K562 (cell line): ENCODE results near the gene GNS. TPM values are rescaled to one million over a fixed set of nuclear protein-coding genes. Genes with fewer than 3 reads are reported as not detected.

ENCODE experiments used
- ATAC-seq: fragments of 200-7000 bp; cut with Tn5 transposase; 3 replicates; pipeline ENCODE4 v1.9.1; 2020; ENCODE audit warnings: moderate library complexity
- BruUV-seq: library from RNA; stranded (reverse); fragments of 400-500 nt; replicated peaks from 2 replicates; lab custom pipeline; 2021; lab: Mats Ljungman, UMichigan
- CTCF ChIA-PET: fragments of 300-600 bp; formaldehyde crosslinking; extraction: SDS; loops from one replicate; lab custom pipeline; 2021; ENCODE audit warnings: low intra/inter-chr PET ratio; lab: Yijun Ruan, JAX
- POLR2A ChIA-PET: fragments of 300-600, 350-650 bp; sonication (Branson Sonifier 250); formaldehyde crosslinking; extraction: SDS; loops from one replicate; lab custom pipeline; 2021; ENCODE audit warnings: antibody characterized with exemption, inconsistent platforms; lab: Yijun Ruan, JAX
- DNase-seq, 4 experiments: peaks; one replicate each; pipeline versions ENCODE4 v3.0.0 to v3.0.0-alpha.2; 2011 to 2018; ENCODE audit warnings: low spot score in 3 of 4, mixed read lengths in 3 of 4; ENCODE audit errors: extremely low read depth in 1 of 4
- FAIRE-seq: peaks from 2 replicates; lab custom pipeline; 2011; peaks lifted over from hg19 to GRCh38; lab: Jason Lieb, UNC
- H2AFZ ChIP-seq: 2 replicates; pipeline ENCODE4 v1.6.0; 2011; ENCODE audit warnings: low read depth, low read length, control low read depth, inconsistent platforms
- H3K27ac ChIP-seq: fragments of 200-600 bp; 3 replicates; pipeline ENCODE4 v1.8.0; 2011; ENCODE audit warnings: low read depth, mild to moderate bottlenecking, control low read depth, inconsistent platforms, low read length, moderate library complexity, mixed read lengths; ENCODE audit errors: extremely low read depth
- H3K27me3 ChIP-seq, 2 experiments: fragments of 300-600 bp in 1 of 2; 2 replicates in 1 of 2; 3 replicates in 1 of 2; pipeline versions ENCODE4 v1.6.0 to v1.8.0; 2011; ENCODE audit warnings: inconsistent platforms in 2 of 2, low read length in 2 of 2, mild to moderate bottlenecking in 1 of 2, mixed read lengths in 1 of 2, moderate library complexity in 1 of 2; ENCODE audit not compliant: control insufficient read depth in 2 of 2, insufficient read depth in 2 of 2
- H3K36me3 ChIP-seq: fragments of 300-600 bp; 3 replicates; pipeline ENCODE4 v1.8.0; 2011; ENCODE audit warnings: mild to moderate bottlenecking, low read length, inconsistent platforms; ENCODE audit not compliant: control insufficient read depth, insufficient read depth
- H3K4me1 ChIP-seq, 2 experiments: fragments of 200-600 bp in 1 of 2; replicated peaks in 1 of 2; 2 replicates in 1 of 2; 3 replicates in 1 of 2; pipeline versions ENCODE4 v1.5.1 to v1.8.0; 2011; ENCODE audit warnings: inconsistent platforms in 2 of 2, low read length in 2 of 2, mild to moderate bottlenecking in 1 of 2, mixed read lengths in 1 of 2, moderate library complexity in 1 of 2; ENCODE audit not compliant: control insufficient read depth in 2 of 2, insufficient read depth in 2 of 2
- H3K4me2 ChIP-seq: 2 replicates; pipeline ENCODE4 v1.6.1; 2011; ENCODE audit warnings: low read length, control low read depth, inconsistent platforms, mixed read lengths; ENCODE audit not compliant: insufficient read depth
- H3K4me3 ChIP-seq: fragments of 200-600 bp; sonication (generic), shearing (Covaris generic); 2 replicates; pipeline ENCODE4 v1.5.1; 2016; ENCODE audit warnings: control low read depth, inconsistent platforms
- H3K79me2 ChIP-seq: fragments of 200-600 bp; 3 replicates; pipeline ENCODE4 v1.8.0; 2011; ENCODE audit warnings: low read length, inconsistent platforms; ENCODE audit not compliant: control insufficient read depth, insufficient read depth
- H3K9ac ChIP-seq, 2 experiments: 2 replicates each; pipeline versions ENCODE4 v1.6.0 to v1.6.1; 2011; ENCODE audit warnings: low read depth in 2 of 2, low read length in 2 of 2, control low read depth in 1 of 2, inconsistent platforms in 1 of 2, mild to moderate bottlenecking in 1 of 2, mixed read lengths in 1 of 2; ENCODE audit not compliant: insufficient read depth in 1 of 2
- H3K9me1 ChIP-seq: one replicate; pipeline ENCODE4 v1.6.0; 2011; ENCODE audit warnings: inconsistent platforms, mild to moderate bottlenecking, low read length, moderate library complexity; ENCODE audit not compliant: control insufficient read depth, insufficient read depth
- H3K9me3 ChIP-seq: replicated peaks from 2 replicates; pipeline ENCODE4 v1.5.1; 2011; ENCODE audit warnings: low read depth, low read length, inconsistent platforms; ENCODE audit not compliant: control insufficient read depth, insufficient read depth
- H4K20me1 ChIP-seq: replicated peaks from 2 replicates; pipeline ENCODE4 v1.6.1; 2011; ENCODE audit warnings: low read length, inconsistent platforms, mixed read lengths; ENCODE audit not compliant: control insufficient read depth, insufficient read depth
- BCL6 ChIP-seq: fragments of 250-450 bp; sonication (Bioruptor Pico); IDR thresholded peaks from 2 replicates; pipeline ENCODE4 v1.4.0; 2020
- CBX1 ChIP-seq: sonication (generic); IDR thresholded peaks from 2 replicates; pipeline ENCODE4 v1.6.1; 2016; ENCODE audit warnings: antibody characterized with exemption, low read depth, mild to moderate bottlenecking
- CHD7 ChIP-seq: fragments of 200-600 bp; sonication (generic); IDR thresholded peaks from one replicate; pipeline ENCODE4 v1.6.1; 2012; ENCODE audit warnings: mild to moderate bottlenecking, low read depth, low read length, inconsistent platforms
- PPARD ChIP-seq: fragments of 250-450 bp; sonication (Bioruptor Pico); IDR thresholded peaks from 2 replicates; pipeline ENCODE4 v1.8.0; 2022; ENCODE audit warnings: inconsistent platforms, mild to moderate bottlenecking, moderate library complexity
- SMAD2 ChIP-seq: fragments of 150-350 bp; IDR thresholded peaks from 2 replicates; pipeline ENCODE4 v1.6.1; 2014; ENCODE audit warnings: low read depth, mild to moderate bottlenecking, low read length
- ZBTB7A ChIP-seq: IDR thresholded peaks from 2 replicates; pipeline ENCODE4 v1.6.1; 2011; ENCODE audit warnings: low read depth, mild to moderate bottlenecking, low read length, moderate library complexity, borderline replicate concordance; ENCODE audit not compliant: control insufficient read depth
- WGBS: fragments of 100-300 bp; shearing (Covaris generic); methylation state at CpG from one replicate; pipeline ENCODE4 v1.1.6; 2016; ENCODE audit warnings: low coverage, mixed read lengths; ENCODE audit not compliant: insufficient coverage; ENCODE audit errors: missing lambda C conversion rate; 5-methylcytosine and 5-hydroxymethylcytosine counted together
- in situ Hi-C: fragments of 300-500 bp; cut with MboI; formaldehyde crosslinking; loops from 4 replicates; pipeline ENCODE4 v1.15.0; 2018; ENCODE audit warnings: inconsistent platforms, mixed read lengths
- intact Hi-C: fragments of 100-400 bp; cut with micrococcal nuclease; formaldehyde crosslinking; loops from 2 replicates; pipeline ENCODE4 v1.14.2; 2022
- polyA plus RNA-seq, 8 experiments: library from polyadenylated mRNA; depleted of rRNA in 4 of 8; stranded (reverse) in 5 of 8; unstranded in 3 of 8; fragments of >200 nt; fragmentation: Nextera tagmentation in 2 of 8; fragmentation: Illumina TruSeq in 1 of 8; extraction: Ambion mirVana in 2 of 8; extraction: Trizol in 1 of 8; gene quantifications; 2 replicates each; pipeline versions ENCODE4 v1.2.1 to v1.2.3, GENCODE V29; 2011 to 2014; ENCODE audit warnings: inconsistent platforms in 1 of 8, missing spikeins in 1 of 8
- total RNA-seq, 7 experiments: library from RNA; depleted of rRNA in 6 of 7; stranded (reverse); fragments of >200 nt in 6 of 7; fragmentation: Illumina TruSeq in 2 of 7; extraction: Trizol in 2 of 7; gene quantifications; 2 replicates each; pipeline versions ENCODE4 v1.2.1 to v1.2.3, GENCODE V29; 2011 to 2021; ENCODE audit warnings: low replicate concordance in 1 of 7

The GNS gene
- total and polyA plus RNA-seq, 9 of the 15 experiments (the other 6 are each of a cell fraction or from before 2014, with no cell fraction given): 4.6 to 30.3 (median 18.9) TPM

GRCh38 chr12:64736771-64737170, 22.4 kb downstream of the GNS start:
- H3K9me1 ChIP-seq: no peaks in the 10 kb centered on the region
- H3K4me2 ChIP-seq: no peak overlapping the region
- no peaks in the 10 kb centered on the region for H3K4me1 ChIP-seq
- no peaks in the 10 kb centered on the region for H3K79me2 ChIP-seq
- ChIA-PET CTCF (no interaction called here), POLR2A (no interaction called here)
- no peak overlapping the region for H3K27ac ChIP-seq
- in situ Hi-C loops (no loop called here), intact Hi-C loops (no loop called here)
- no peak overlapping the region for H2AFZ ChIP-seq
- 30% methylated on average over 1 of the region's 1 CpG for WGBS
- DNase-seq (no peak), FAIRE-seq (no peak), ATAC-seq (no peak)
- no peaks in the 10 kb centered on the region for H3K9me3 ChIP-seq
- H3K4me3 ChIP-seq: no peak overlapping the region
- no TSS peak for BruUV-seq
- peaks cover 52% of the 10 kb centered on the region for H3K36me3 ChIP-seq
- H3K27me3 ChIP-seq: no peaks in the 10 kb centered on the region
- no peak overlapping the region for H3K9ac ChIP-seq
- H4K20me1 ChIP-seq: no peaks in the 10 kb centered on the region
- no peak for TF ChIP-seq BCL6 (CRISPR knock-in tag)
- no peak for TF ChIP-seq SMAD2
- TF ChIP-seq CBX1: no peak
- TF ChIP-seq PPARD (CRISPR knock-in tag): no peak
- TF ChIP-seq CHD7: no peak
- TF ChIP-seq ZBTB7A: no peak
